ENCODE results near the gene GARIN5A.

DNA sequence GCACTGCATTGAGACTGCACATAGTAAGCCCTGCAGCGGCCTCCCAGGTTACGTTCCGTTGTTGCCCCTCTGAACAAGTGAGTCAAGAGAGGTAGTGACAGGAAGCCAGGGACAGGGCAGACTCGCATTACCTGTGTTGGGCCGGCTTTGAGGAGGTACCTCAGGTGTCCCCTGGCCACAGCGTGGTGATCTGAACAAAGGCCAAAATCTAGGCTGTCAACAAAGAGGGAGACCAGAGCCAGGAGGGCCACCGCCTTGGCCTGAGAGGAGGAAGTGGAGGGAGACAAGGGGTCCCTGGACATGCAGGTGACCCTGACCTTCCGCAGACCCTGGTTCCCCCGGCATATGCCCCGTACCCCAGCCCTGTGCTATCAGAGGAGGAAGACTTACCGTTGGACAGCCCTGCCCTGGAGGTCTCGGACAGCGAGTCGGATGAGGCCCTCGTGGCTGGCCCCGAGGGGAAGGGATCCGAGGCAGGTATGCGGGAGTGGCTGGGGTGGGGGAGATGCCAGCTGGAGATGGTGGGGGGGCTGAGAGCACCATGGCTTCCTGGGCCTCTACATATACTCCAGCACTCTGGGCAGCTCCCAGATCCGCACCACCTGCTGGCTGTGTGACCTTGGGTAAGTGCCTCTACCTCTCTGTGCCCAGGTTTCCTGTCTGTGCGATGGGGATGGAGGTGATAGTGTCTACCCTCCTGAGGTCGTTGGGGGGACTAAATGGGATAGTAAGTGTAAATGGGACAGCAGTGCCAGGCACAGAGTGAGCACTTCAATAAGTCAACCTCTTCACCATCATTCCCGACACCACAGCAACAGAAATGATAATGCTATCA is 53.2 kb downstream of the GARIN5A start:
- no peak for TF ChIP-seq POLR2AphosphoS5 (IDR thresholded peaks at IDR 0.05; ENCODE audit: low read depth, low read length)
- no peak for TF ChIP-seq POLR2A (IDR thresholded peaks at IDR 0.05; ENCODE audit: low read depth, low read length)
- no peak for TF ChIP-seq TAF1 (IDR thresholded peaks at IDR 0.05; ENCODE audit: borderline replicate concordance, low read depth, low read length)
